Suppressor macrophage treated with lipopolysaccharide for 1 hour (primary cell): ENCODE results near the gene DUSP3.
A peak's percentile ranks its signal among the peaks of the same experiment; 100 is the strongest.

ENCODE experiments used
- DNase-seq, 3 donors: peaks; one replicate each; pipeline ENCODE4 v3.0.0-alpha.2; 2020 to 2022

The DUSP3 gene

GRCh38 chr17:43723697-43724359 lies 54.9 kb downstream of the DUSP3 start:
- DNase-seq: peak in 2 of 3 donors; percentile 25 to 33

GRCh38 chr17:43722870-43723665 lies 55.7 kb downstream of the DUSP3 start:
- no peak for DNase-seq

GRCh38 chr17:43722269-43722619 lies 56.5 kb downstream of the DUSP3 start:
- no peak for DNase-seq

- DNase-seq: peak; percentile 66 to 80 (median 76)
Measured at GRCh38 chr17:43721537-43722268, 57.1 kb downstream of the DUSP3 start.

GRCh38 chr17:43720311-43721060 lies 58.3 kb downstream of the DUSP3 start:
- DNase-seq: peak; percentile 78 to 90 (median 78)

- DNase-seq: peak; percentile 78 to 94 (median 93)
Measured at GRCh38 chr17:43719578-43719977, 59.2 kb downstream of the DUSP3 start.

- DNase-seq: peak in 1 of 3 donors; percentile 27
Measured at GRCh38 chr17:43718544-43718943, 60.2 kb downstream of the DUSP3 start.

GRCh38 chr17:43717913-43718312 lies 60.9 kb downstream of the DUSP3 start:
- no peak for DNase-seq
